Heart left ventricle (tissue), 13 donors: Measurements from ENCODE around the gene DYSF.

Experiments used
- POLR2A ChIP-seq, 2 donors: fragments of 450-650 bp; IDR thresholded peaks; one replicate each; pipeline ENCODE4 v1.6.1; 2017; ENCODE audit warnings: antibody characterized with exemption in 2 of 2, mild to moderate bottlenecking in 2 of 2, moderate library complexity in 2 of 2
- TF ChIP-seq, protein P1 (sequence below), 12 donors: fragments of 200-600 bp; sonication (generic) in 4 of 12; IDR thresholded peaks; one replicate each; pipeline versions ENCODE4 v1.5.0 to v1.8.0; 2018 to 2022; ENCODE audit warnings: antibody characterized with exemption in 12 of 12, mild to moderate bottlenecking in 5 of 12
- donor health status: ischemic (EF 13 %, LVEDD 7.1; RV severe dilation, severe dysfunction).
- donor health status: DM: no; HTN: yes; CAD: no.
- donor health status: DM: no; HTN: no; CAD: no.
- donor health status: ischemic (EF 25% LVEDD 6.9; RV normal size, moderate dysfunction).
- donor health status: ischemic (EF 25% LVEDD 5.7; RV mildly dilated, moderate dysfunction).
- donor health status: ischemic (EF 35%, LVEDD 5.7; RV mildly dilated, moderate dysfunction).
- donor health status: nonischemic (EF 11% LVEDD 7.7; RV severe dilation, severe dysfunction).
- donor health status: DM: yes; HTN: yes; CAD: no.
- donor health status: PGD.
- donor health status: ischemic (EF 29% LVEDD 5.4; RV normal size, mild dysfunction).
- donor health status: nonischemic (EF 23%, LVEDD 6.1; RV moderate dilation, normal function).

DNA sequence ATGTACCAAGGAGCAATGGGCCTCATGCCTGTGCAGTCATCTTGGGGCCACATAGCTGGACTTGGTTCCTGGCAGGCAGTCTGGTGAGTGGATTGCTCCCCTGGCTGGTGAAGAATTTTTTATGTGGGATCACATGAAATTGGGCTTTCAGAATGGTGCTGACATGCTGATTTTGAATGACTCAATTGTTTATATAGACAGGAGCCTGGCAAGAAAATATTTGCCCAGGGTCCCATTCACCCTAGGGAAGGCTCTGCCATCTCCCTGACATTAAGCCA lies 266.9 kb downstream of the DYSF start:
- TF ChIP-seq, protein P1, sequence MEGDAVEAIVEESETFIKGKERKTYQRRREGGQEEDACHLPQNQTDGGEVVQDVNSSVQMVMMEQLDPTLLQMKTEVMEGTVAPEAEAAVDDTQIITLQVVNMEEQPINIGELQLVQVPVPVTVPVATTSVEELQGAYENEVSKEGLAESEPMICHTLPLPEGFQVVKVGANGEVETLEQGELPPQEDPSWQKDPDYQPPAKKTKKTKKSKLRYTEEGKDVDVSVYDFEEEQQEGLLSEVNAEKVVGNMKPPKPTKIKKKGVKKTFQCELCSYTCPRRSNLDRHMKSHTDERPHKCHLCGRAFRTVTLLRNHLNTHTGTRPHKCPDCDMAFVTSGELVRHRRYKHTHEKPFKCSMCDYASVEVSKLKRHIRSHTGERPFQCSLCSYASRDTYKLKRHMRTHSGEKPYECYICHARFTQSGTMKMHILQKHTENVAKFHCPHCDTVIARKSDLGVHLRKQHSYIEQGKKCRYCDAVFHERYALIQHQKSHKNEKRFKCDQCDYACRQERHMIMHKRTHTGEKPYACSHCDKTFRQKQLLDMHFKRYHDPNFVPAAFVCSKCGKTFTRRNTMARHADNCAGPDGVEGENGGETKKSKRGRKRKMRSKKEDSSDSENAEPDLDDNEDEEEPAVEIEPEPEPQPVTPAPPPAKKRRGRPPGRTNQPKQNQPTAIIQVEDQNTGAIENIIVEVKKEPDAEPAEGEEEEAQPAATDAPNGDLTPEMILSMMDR (IDR thresholded peaks at IDR 0.05), result no peak
- no peak for TF ChIP-seq POLR2A (IDR thresholded peaks at IDR 0.05)
